Thyroid gland (tissue), 4 donors: ENCODE results near the gene PTGDS. TPM values are rescaled to one million over a fixed set of nuclear protein-coding genes. Genes with fewer than 3 reads are reported as not detected.

ENCODE experiments used
- DNase-seq, 2 donors: peaks; one replicate each; pipeline ENCODE4 v3.0.0-alpha.2; 2019
- H3K27ac ChIP-seq, 3 donors: fragments of 200-600 bp; sonication (generic); 1 replicate in 2 of 3; 2 replicates in 1 of 3; pipeline ENCODE4 v1.5.1; 2016 to 2019; ENCODE audit warnings: mild to moderate bottlenecking in 1 of 3, moderate library complexity in 1 of 3
- H3K27me3 ChIP-seq: fragments of 200-600 bp; sonication (generic); one replicate; pipeline ENCODE4 v1.5.1; 2019
- H3K36me3 ChIP-seq, 2 donors: fragments of 200-600 bp; sonication (generic); one replicate each; pipeline ENCODE4 v1.5.1; 2016 to 2019
- H3K4me1 ChIP-seq, 2 donors: fragments of 200-600 bp; sonication (generic); one replicate each; pipeline ENCODE4 v1.5.1; 2017 to 2019
- H3K4me3 ChIP-seq, 3 donors: fragments of 200-600 bp; sonication (generic); replicated peaks in 1 of 3; 1 replicate in 2 of 3; 2 replicates in 1 of 3; pipeline ENCODE4 v1.5.1; 2016; ENCODE audit warnings: mild to moderate bottlenecking in 1 of 3
- H3K9me3 ChIP-seq: fragments of 200-600 bp; sonication (generic); one replicate; pipeline ENCODE4 v1.5.1; 2017
- CTCF ChIP-seq, 6 experiments: fragments of 200-600 bp in 3 of 6; fragments of 450-650 bp in 3 of 6; sonication (generic) in 3 of 6; IDR thresholded peaks; one replicate each; pipeline ENCODE4 v1.5.1; 2016 to 2019; ENCODE audit warnings: antibody characterized with exemption in 6 of 6, mild to moderate bottlenecking in 2 of 6, inconsistent platforms in 1 of 6, moderate library complexity in 1 of 6
- POLR2A ChIP-seq, 2 donors: fragments of 450-650 bp; IDR thresholded peaks; one replicate each; pipeline ENCODE4 v1.6.1; 2017; ENCODE audit warnings: antibody characterized with exemption in 2 of 2, mild to moderate bottlenecking in 2 of 2, moderate library complexity in 1 of 2
- WGBS, 2 donors: methylation state at CpG; one replicate each; pipeline ENCODE4 v1.1.5; 2017; 5-methylcytosine and 5-hydroxymethylcytosine counted together
- intact Hi-C: fragments of 100-400 bp; cut with DNase I; formaldehyde crosslinking; loops from one replicate; pipeline ENCODE4 v1.15.1; 2023
- total RNA-seq, 4 donors: library from RNA; depleted of rRNA; stranded (reverse); fragments of >200 nt; gene quantifications; one replicate each; pipeline ENCODE4 v1.2.3, GENCODE V29; 2016

PTGDS gene
- total RNA-seq, 4 donors from 2014 or later: 5.0 to 39.5 (median 33.9) TPM

- Histone ChIP-seq H3K27ac (no peak overlapping the region), H3K4me3 (no peak overlapping the region), H3K36me3 (peaks cover 4 to 11% of the 10 kb centered on the region in 2 donors), H3K9me3 (no peaks in the 10 kb centered on the region), H3K27me3 (no peaks in the 10 kb centered on the region), H3K4me1 (peaks cover 18 to 25% of the 10 kb centered on the region in 2 donors)
- WGBS, 2 donors: 91 to 92% methylated on average over 10 to 22 of the region's 23 CpGs
- DNase-seq: no peak
- TF ChIP-seq CTCF (IDR thresholded peaks at IDR 0.05) (no peak), POLR2A (IDR thresholded peaks at IDR 0.05) (no peak)
- intact Hi-C loops: no loop called here
Measured at GRCh38 chr9:137022662-137023008, 45.3 kb downstream of the PTGDS start.

GRCh38 chr9:137023157-137023556 lies 45.9 kb downstream of the PTGDS start:
- Histone ChIP-seq H3K36me3 (peaks cover 0 to 10% of the 10 kb centered on the region in 2 donors), H3K27me3 (no peaks in the 10 kb centered on the region), H3K4me1 (peaks cover 18 to 25% of the 10 kb centered on the region in 2 donors), H3K27ac (no peak overlapping the region), H3K9me3 (no peaks in the 10 kb centered on the region), H3K4me3 (no peak overlapping the region)
- 73 to 90% methylated on average over 5 to 7 of the region's 7 CpGs for WGBS, 2 donors
- no peak for TF ChIP-seq POLR2A (IDR thresholded peaks at IDR 0.05)
- no peak for TF ChIP-seq CTCF (IDR thresholded peaks at IDR 0.05)
- DNase-seq: no peak
- intact Hi-C loops: no loop called here

- H3K4me1 ChIP-seq: peaks cover 18 to 27% of the 10 kb centered on the region in 2 donors
- peaks cover 0 to 10% of the 10 kb centered on the region in 2 donors for H3K36me3 ChIP-seq
- H3K9me3 ChIP-seq: no peaks in the 10 kb centered on the region
- intact Hi-C loops: no loop called here
- 79 to 94% methylated on average over 8 to 15 of the region's 15 CpGs for WGBS, 2 donors
- H3K4me3 ChIP-seq: no peak overlapping the region
- no peaks in the 10 kb centered on the region for H3K27me3 ChIP-seq
- TF ChIP-seq POLR2A (IDR thresholded peaks at IDR 0.05) (no peak), CTCF (IDR thresholded peaks at IDR 0.05) (no peak)
- no peak for DNase-seq
- no peak overlapping the region for H3K27ac ChIP-seq
Measured at GRCh38 chr9:137023583-137023991, 46.3 kb downstream of the PTGDS start.

- H3K27ac ChIP-seq: no peak overlapping the region
- WGBS, 2 donors: 39 to 100% methylated on average over 1 to 8 of the region's 21 CpGs
- intact Hi-C loops: no loop called here
Measured at GRCh38 chr9:137025517-137025966, 48.2 kb downstream of the PTGDS start.

More at GRCh38 chr9:137025517-137025966, 48.2 kb downstream of the PTGDS start:
- no peak overlapping the region for H3K4me3 ChIP-seq
- no peaks in the 10 kb centered on the region for H3K9me3 ChIP-seq
- TF ChIP-seq POLR2A (IDR thresholded peaks at IDR 0.05) (no peak), CTCF (IDR thresholded peaks at IDR 0.05) (peak in 4 of 6 experiments; percentile 19 to 38 (median 30))
- H3K36me3 ChIP-seq: peaks cover 0 to 4% of the 10 kb centered on the region in 2 donors
- no peaks in the 10 kb centered on the region for H3K27me3 ChIP-seq
- peaks cover 29 to 42% of the 10 kb centered on the region in 2 donors for H3K4me1 ChIP-seq
- DNase-seq: peak; percentile 89 to 93
